Measurements from ENCODE around the gene ATP6V0C.

ATP6V0C gene

GRCh38 chr16:2529961-2530628 is 16.3 kb downstream of the ATP6V0C start:
- TF ChIP-seq SIN3A (IDR thresholded peaks at IDR 0.05; ENCODE audit: borderline replicate concordance, insufficient read depth, low read length) = no peak
- TF ChIP-seq POLR2AphosphoS5 (IDR thresholded peaks at IDR 0.05; ENCODE audit: low read depth, low read length) = no peak; the same call in 1 of the 2 replicates
- TF ChIP-seq FOXP2 (optimal IDR thresholded peaks at IDR 0.05; ENCODE audit: borderline replicate concordance, extremely low read depth, extremely low read length, insufficient read depth) = no peak
- no peak for TF ChIP-seq TAF1 (IDR thresholded peaks at IDR 0.05; ENCODE audit: borderline replicate concordance, insufficient read depth, low read length)
- no peak for TF ChIP-seq REST (IDR thresholded peaks at IDR 0.05; ENCODE audit: insufficient read depth in 1 of 2, low read depth in 2 of 2, low read length in 2 of 2)

- no peak; the same call in 1 of the 2 replicates for TF ChIP-seq POLR2AphosphoS5 (IDR thresholded peaks at IDR 0.05; ENCODE audit: low read depth, low read length)
Measured at GRCh38 chr16:2530629-2531318, 17.0 kb downstream of the ATP6V0C start.

- TF ChIP-seq POLR2AphosphoS5 (IDR thresholded peaks at IDR 0.05; ENCODE audit: low read depth, low read length) = no peak
- TF ChIP-seq SIN3A (IDR thresholded peaks at IDR 0.05; ENCODE audit: borderline replicate concordance, insufficient read depth, low read length) = no peak
- no peak for TF ChIP-seq FOXP2 (optimal IDR thresholded peaks at IDR 0.05; ENCODE audit: borderline replicate concordance, extremely low read depth, extremely low read length, insufficient read depth)
- TF ChIP-seq TAF1 (IDR thresholded peaks at IDR 0.05; ENCODE audit: borderline replicate concordance, insufficient read depth, low read length) = no peak
- no peak for TF ChIP-seq REST (IDR thresholded peaks at IDR 0.05; ENCODE audit: insufficient read depth in 1 of 2, low read depth in 2 of 2, low read length in 2 of 2)
Measured at GRCh38 chr16:2531371-2531695, 17.6 kb downstream of the ATP6V0C start, which contains the start of gene CEMP1. CEMP1 (minus strand) TSS chr16:2531408; CDS start chr16:2531073, 335 bp downstream.

- TF ChIP-seq SIN3A (IDR thresholded peaks at IDR 0.05; ENCODE audit: borderline replicate concordance, insufficient read depth, low read length) (no peak), POLR2AphosphoS5 (IDR thresholded peaks at IDR 0.05; ENCODE audit: low read depth, low read length) (peak; percentile 84), FOXP2 (optimal IDR thresholded peaks at IDR 0.05; ENCODE audit: borderline replicate concordance, extremely low read depth, extremely low read length, insufficient read depth) (peak; percentile 78)
Measured at GRCh38 chr16:2531696-2532493, 18.1 kb downstream of the ATP6V0C start.

- TF ChIP-seq POLR2AphosphoS5 (IDR thresholded peaks at IDR 0.05; ENCODE audit: low read depth, low read length) (no peak), SIN3A (IDR thresholded peaks at IDR 0.05; ENCODE audit: borderline replicate concordance, insufficient read depth, low read length) (no peak), REST (IDR thresholded peaks at IDR 0.05; ENCODE audit: insufficient read depth in 1 of 2, low read depth in 2 of 2, low read length in 2 of 2) (no peak), FOXP2 (optimal IDR thresholded peaks at IDR 0.05; ENCODE audit: borderline replicate concordance, extremely low read depth, extremely low read length, insufficient read depth) (no peak), TAF1 (IDR thresholded peaks at IDR 0.05; ENCODE audit: borderline replicate concordance, insufficient read depth, low read length) (no peak)
Measured at GRCh38 chr16:2532494-2533141, 18.9 kb downstream of the ATP6V0C start.

All from PFSK-1 (cell line).